Keratinocyte (primary cell): ENCODE results near the gene NR2C2AP.

Source experiments
- EZH2 ChIP-seq: IDR thresholded peaks from one replicate; pipeline ENCODE4 v1.6.1; 2012; ENCODE audit warnings: inconsistent platforms, mild to moderate bottlenecking, low read length, moderate library complexity
- TF ChIP-seq, protein P1 (sequence below), 3 experiments: IDR thresholded peaks in 1 of 3; conservative IDR thresholded peaks in 1 of 3; optimal IDR thresholded peaks in 1 of 3; 2 replicates in 2 of 3; 3 replicates in 1 of 3; pipeline versions ENCODE3 to v1.5.1; 2011; ENCODE audit warnings: low read length in 3 of 3, mild to moderate bottlenecking in 3 of 3, moderate library complexity in 2 of 3, control low read depth in 1 of 3, inconsistent platforms in 1 of 3; ENCODE audit not compliant: insufficient read depth in 2 of 3; ENCODE audit errors: extremely low read depth in 1 of 3

DNA sequence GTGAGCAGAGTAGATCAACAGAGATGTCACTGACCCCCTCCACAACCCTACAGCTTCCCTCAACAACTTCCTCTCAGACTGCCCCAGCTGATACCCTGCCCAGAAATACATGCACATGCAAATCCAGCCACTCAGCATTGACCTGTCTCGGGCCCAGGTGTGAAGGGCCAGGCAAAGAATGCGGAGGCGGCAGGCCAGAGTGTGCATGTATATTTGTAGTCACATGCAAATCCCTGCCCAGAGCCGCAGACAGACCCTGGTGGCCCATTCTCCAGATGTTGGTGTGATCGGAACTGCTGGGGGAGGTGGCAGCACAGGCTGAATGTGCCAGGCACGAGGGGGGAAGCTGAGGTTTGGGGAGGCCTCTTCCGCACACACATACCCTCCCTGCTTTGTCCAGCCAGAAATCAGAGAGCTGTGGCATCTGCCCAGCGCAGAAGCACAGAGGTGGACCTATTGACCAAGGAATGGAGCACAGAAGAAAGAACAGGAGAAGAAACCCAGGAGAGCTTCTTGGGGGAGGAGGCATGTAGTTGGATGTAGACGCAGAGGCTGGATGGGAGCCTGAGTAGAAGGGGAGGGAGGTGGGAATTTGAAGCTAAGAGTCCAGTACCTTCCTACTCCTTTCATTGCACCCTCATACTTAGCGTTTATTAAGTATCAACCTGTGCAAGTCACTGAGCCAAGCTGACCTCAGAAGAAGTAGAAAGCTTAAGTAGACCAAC is 47.6 kb downstream of the NR2C2AP start:
- TF ChIP-seq, protein P1, sequence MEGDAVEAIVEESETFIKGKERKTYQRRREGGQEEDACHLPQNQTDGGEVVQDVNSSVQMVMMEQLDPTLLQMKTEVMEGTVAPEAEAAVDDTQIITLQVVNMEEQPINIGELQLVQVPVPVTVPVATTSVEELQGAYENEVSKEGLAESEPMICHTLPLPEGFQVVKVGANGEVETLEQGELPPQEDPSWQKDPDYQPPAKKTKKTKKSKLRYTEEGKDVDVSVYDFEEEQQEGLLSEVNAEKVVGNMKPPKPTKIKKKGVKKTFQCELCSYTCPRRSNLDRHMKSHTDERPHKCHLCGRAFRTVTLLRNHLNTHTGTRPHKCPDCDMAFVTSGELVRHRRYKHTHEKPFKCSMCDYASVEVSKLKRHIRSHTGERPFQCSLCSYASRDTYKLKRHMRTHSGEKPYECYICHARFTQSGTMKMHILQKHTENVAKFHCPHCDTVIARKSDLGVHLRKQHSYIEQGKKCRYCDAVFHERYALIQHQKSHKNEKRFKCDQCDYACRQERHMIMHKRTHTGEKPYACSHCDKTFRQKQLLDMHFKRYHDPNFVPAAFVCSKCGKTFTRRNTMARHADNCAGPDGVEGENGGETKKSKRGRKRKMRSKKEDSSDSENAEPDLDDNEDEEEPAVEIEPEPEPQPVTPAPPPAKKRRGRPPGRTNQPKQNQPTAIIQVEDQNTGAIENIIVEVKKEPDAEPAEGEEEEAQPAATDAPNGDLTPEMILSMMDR (optimal IDR thresholded peaks at IDR 0.05 in 1 of 3, IDR thresholded peaks at IDR 0.05 in 1 of 3, conservative IDR thresholded peaks at IDR 0.05 in 1 of 3; ENCODE audit: extremely low read depth in 1 of 3, insufficient read depth in 2 of 3, low read length in 3 of 3): no peak
- no peak for TF ChIP-seq EZH2
